ENCODE results near the gene DVL3.
A peak's percentile ranks its signal among the peaks of the same experiment; 100 is the strongest.
"Not testable (repeated sequence)": the region's sequence is repeated elsewhere in the genome, so short reads cannot be mapped to it uniquely, and the experiment has no call there.

The DVL3 gene

DNA sequence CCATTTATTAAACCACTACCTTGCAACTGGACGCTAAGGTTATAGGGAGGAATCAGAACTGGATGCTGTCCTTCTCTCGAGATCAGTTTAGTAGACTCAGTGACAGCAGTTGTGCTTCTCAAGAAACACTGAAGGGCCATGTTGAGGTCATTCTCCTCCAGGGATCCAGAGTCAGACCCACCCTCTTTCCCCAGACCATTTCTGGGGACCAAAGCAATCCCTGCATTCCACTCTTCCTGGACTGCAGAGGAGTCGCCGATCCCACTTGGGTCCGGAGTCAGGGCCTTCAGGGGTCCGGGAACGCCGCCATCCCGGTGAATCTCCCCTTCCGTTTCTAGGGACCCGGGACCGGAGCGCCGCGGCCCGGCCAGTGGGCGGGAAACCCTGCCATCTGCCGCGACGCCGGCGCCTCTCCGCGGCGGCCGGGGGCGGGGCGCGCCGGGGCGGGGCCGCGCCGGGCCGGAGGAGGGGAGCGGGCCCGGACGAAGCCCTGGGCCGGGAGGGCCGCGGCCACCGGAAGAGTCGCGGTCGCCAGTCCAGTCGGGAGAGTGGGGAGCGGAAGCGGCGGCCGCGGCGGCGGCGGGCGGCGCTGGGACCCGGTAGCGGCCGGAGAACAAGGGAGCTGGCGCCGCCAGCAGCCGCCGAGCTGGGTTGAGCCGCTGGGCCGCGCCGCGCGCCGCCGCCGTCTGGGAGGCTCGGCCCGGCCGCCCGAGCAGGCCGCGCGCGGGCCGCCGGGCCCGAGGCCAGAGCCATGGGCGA, at the start of gene DVL3:
Gene DVL3, plus strand, starts transcription at position 493 of the 759 bp plus-strand sequence. Its CDS starts 259 bp downstream, at position 752.
- no peak for FAIRE-seq
- DNase-seq (ENCODE audit: insufficient read length, low spot score): peak; percentile 71

DNA sequence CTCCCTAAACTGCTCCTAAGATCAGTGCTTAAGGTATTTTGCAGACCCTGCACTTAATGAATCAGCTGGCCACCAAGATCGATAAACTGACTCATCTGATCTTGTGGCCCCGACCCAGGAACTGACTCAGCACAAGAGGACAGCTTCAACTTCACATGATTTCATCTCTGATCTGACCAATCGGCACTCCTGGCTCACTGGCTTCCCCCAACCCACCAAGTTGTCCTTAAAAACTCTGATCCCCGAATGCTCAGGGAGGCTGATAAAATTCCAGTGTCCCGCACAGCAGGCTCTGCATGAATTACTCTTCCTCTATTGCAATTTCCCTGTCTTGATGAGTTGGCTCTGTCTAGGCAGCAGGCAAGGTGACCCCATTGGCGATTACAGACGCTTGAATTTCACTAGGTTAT, 44.9 kb upstream of the DVL3 start:
- DNase-seq (ENCODE audit: insufficient read length, low spot score): no peak

DNA sequence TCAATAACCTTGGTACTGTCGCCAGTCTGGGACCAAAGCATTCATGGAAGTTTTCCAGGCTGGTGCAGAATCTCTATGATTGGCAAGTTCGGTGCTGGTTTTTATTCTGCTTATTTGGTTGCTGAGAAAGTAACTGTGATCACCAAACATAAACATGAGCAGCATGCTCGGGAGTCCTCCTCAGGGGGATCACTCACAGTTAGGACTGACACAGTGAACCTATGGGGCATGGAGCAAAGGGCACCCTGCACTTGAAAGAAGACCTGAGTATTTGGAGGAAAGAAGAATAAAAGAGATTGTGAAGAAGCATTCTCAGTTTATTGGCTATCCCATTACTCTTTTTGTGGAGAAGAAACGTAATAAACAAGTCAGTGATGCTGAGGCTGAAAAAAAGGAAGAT, 39.2 kb upstream of the DVL3 start:
- FAIRE-seq: no peak
- DNase-seq (ENCODE audit: insufficient read length, low spot score): no peak

More for the DNA sequence above, 44.9 kb upstream of the DVL3 start:
- FAIRE-seq: no peak

DNA sequence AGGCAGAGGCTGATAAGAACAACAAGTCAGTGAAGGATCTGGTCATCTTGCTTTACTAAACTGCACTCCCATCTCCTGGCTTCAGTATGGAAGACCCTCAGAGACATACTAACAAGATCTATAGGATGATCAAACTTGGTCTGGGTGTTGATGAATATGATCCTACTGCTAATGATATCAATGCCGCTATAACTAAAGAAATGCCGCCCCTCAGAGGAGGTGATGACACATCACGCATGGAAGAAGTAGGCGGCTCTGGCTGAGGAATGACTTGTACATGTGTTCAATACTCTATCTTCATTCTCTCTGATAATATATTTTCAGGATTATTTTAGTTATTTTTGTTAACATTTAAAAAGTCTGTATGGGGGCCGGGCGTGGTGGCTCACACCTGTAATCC, 37.5 kb upstream of the DVL3 start:
- no peak for FAIRE-seq
- no peak for DNase-seq (ENCODE audit: insufficient read length, low spot score)

DNA sequence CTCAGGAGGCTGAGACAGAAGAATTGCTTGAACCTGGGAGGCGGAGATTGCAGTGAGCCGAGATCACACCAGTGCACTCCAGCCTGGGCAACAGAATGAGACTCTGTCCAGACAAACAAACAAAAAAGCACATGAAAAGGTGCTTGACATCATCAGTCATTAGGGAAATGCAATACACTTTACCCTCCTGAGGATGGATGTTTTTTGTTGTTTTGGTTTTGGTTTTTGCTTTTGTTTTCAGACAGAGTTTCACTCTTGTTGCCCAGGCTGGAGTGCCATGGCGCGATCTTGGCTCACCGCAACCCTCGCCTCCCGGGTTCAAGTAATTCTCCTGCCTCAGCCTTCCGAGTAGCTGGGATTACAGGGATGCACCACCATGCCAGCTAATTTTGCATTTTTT, 34.1 kb upstream of the DVL3 start:
- DNase-seq (ENCODE audit: insufficient read length, low spot score); FAIRE-seq: not testable (repeated sequence)

- DNase-seq (ENCODE audit: insufficient read length, low spot score) (no peak), FAIRE-seq (no peak)
Measured at GRCh38 chr3:184126006-184126405, 29.2 kb upstream of the DVL3 start.

DNA sequence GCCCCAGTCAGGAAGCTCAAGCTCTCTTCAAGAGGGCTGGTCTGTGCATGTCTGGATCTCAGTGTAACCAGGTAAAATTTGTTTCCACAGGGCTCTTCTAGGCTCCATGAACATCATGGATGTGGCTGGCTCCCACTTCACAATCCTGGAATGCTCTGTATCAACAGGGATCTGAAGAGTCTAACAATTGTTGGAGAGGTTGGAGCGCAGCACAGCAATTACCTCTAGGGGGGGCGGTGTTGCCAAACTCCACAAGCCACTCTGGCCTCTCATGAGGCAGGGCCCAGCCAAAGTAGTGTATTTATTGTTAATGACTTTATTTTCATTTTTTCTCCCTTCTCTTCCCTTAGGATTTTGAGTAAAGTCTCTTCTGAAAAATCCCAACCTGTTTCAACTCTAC, 26.2 kb upstream of the DVL3 start:
- DNase-seq (ENCODE audit: insufficient read length, low spot score) (peak; percentile 37), FAIRE-seq (no peak)

DNA sequence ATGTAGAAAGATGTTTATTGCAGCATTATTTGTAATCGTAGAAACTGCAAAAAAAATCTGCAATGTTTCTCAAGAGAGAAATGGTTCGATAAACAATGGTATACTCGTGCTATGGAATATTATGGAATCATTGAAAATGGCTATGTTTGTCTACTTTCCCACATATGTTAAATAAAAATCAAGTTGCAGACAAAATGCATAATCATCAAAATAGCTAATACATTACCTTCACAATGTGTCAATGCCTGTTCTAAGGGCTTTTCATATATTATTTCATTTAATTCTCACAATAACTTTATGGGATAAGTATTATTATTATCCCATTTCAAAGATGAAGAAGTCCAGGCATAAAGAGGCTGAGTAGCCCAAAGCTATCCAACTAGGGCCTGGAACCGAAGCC, 22.2 kb upstream of the DVL3 start:
- FAIRE-seq (no peak), DNase-seq (ENCODE audit: insufficient read length, low spot score) (no peak)

DNA sequence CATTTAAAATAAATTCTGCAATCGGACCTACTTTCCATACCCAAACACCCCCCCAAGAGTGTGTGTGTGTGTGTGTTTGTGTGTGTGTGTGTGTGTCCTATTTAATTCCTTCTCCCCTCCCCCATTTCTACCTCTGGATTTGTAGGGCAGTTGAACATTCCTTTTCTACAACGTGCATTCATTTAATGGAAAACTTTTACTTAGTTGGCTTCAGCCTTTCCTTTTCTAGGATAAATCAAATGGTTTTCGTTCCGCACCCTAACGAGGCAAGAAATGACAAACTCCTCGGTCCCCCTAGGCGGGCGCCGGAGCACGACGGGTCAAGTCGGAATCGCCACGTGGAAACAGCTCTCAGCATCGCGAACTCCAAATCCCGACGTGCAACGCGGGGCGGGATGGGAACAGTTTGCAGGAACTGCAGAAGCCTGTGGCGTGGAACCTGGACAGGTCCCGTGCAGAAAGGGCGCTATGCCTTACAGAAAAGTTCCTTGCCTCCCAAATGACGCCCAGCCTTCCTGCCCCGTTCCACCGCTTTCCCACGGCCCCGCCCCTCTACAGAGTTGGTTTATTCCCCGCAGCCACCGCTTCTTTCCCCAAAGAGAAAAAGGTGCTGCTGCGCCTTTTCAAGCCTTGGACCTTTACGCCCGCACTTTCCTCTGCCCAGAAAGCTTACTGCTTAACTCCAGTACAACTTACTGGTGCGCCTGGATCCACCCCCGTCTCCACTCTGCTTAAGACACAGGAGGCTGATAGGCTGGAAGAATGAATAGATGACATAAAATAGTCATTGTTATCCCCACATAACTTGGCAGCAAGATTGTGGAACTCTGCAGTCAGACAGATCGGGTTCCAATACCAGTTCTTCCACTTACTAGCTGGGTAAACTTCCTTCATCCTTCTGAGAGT, 21.1 kb upstream of the DVL3 start:
- FAIRE-seq: no peak
- DNase-seq (ENCODE audit: insufficient read length, low spot score): peak; percentile 80

GRCh38 chr3:184134746-184135148, 20.4 kb upstream of the DVL3 start:
- FAIRE-seq (no peak), DNase-seq (ENCODE audit: insufficient read length, low spot score) (no peak)

DNA sequence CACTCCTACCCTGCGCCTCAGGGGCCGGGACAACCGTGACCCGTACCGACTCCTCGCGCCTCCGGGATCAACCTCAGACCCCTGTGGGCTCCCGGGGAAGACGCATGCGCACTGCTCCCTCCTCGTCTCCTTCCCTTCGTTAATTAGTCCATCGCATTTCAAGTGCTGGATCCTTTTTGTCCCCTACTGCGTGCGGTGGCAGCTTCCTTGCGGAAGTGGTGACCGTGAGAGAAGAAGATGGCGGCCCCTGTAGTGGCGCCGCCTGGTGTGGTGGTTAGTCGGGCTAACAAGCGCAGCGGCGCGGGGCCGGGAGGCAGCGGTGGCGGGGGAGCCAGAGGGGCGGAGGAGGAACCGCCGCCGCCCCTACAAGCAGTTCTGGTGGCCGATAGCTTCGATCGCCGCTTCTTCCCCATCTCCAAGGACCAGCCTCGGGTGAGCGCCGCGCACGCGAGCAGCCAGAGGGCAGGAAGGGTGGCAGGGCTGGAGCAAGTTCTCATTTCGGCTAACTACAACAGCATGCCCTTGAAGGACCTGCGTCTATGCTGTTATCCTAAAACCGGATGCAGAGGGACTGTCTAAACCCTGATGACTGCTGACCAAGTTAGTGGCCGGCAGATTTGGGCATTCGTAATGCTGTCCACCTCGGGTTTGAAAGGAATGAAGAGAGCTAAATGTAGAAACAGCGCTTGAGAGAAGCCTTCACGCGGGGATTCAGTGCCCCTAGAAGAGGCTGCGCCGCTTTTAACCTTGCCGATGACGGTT, 19.8 kb upstream of the DVL3 start, which contains the start of gene EIF2B5:
Gene EIF2B5, plus strand, starts transcription at position 210 of the 762 bp plus-strand sequence. Its CDS starts 28 bp downstream, at position 238.
- peak; percentile 77 for FAIRE-seq
- DNase-seq (ENCODE audit: insufficient read length, low spot score): peak; percentile 92

DNA sequence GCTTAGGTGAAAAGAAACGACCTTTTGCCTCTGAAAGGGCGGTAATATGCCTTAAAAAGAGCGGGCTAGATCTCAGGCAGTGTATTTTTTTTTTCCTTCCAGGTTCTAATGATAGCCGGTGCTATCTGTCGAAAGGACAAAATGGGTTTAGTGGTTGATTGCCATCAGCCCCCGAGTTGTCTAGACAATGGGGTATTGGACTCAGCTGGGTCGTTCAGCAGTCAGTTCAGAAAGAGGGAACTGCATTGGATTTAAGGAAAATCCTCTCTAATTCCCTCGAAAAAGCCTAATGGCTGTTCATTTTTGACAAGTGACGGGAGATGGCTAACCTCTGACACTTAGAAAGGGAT, 19.3 kb upstream of the DVL3 start:
- no peak for DNase-seq (ENCODE audit: insufficient read length, low spot score)
- no peak for FAIRE-seq

DNA sequence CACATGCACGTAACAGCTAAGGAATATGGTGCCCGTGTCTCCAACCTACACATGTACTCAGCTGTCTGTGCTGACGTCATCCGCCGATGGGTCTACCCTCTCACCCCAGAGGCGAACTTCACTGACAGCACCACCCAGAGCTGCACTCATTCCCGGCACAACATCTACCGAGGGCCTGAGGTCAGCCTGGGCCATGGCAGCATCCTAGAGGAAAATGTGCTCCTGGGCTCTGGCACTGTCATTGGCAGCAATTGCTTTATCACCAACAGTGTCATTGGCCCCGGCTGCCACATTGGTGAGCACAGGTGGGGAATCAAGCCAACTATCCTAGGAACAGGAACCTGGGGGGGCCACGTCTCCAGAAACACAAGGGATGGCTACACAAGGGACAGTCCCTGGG, 14.7 kb upstream of the DVL3 start:
- DNase-seq (ENCODE audit: insufficient read length, low spot score): no peak
- FAIRE-seq: no peak

DNA sequence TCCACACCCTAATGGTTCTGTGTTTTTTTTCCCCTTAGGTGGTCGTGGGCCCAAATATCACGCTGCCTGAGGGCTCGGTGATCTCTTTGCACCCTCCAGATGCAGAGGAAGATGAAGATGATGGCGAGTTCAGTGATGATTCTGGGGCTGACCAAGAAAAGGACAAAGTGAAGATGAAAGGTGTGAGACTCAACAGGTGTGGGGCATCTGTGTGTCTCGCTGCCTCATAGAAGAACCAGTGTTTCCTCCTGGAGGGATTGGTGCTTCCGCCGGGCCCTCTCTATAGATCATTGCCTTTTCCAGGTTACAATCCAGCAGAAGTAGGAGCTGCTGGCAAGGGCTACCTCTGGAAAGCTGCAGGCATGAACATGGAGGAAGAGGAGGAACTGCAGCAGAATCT, 13.0 kb upstream of the DVL3 start:
- FAIRE-seq: no peak
- no peak for DNase-seq (ENCODE audit: insufficient read length, low spot score)

DNA sequence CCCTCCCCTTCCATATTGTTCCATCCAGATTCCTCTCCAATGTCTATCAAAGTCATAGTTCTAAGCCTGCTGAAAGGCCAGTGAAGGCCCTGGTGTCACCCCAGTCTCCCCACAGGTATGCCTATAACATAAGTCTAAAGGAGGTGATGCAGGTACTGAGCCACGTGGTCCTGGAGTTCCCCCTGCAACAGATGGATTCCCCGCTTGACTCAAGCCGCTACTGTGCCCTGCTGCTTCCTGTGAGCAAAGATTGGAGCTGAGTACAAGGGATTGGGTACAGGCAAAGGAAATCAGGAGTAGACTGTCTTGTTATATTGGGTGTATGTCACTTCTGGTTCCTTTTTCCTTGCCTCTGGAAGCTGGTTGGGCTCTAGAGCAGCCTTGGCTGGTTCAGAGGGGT, 11.8 kb upstream of the DVL3 start:
- FAIRE-seq (no peak), DNase-seq (ENCODE audit: insufficient read length, low spot score) (no peak)

DNA sequence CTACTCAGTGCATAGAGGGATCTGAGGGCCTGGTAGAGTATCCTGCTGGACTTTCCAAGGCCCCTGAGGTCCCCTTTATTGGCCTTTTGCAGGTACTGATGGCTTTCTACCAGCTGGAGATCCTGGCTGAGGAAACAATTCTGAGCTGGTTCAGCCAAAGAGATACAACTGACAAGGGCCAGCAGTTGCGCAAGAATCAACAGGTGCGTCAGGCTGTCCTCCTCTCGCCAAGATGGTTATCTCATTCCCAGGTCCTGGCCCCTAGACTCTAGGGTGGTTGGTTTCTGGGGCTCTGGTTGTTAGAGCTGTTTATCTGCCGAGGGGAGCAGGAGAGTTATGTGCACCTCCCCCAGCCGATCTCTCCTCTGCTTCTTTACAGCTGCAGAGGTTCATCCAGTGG, 10.7 kb upstream of the DVL3 start:
- DNase-seq (ENCODE audit: insufficient read length, low spot score) (no peak), FAIRE-seq (no peak)

- DNase-seq (ENCODE audit: insufficient read length, low spot score) (no peak), FAIRE-seq (no peak)
Measured at GRCh38 chr3:184145111-184145524, 10.1 kb upstream of the DVL3 start.

- no peak for DNase-seq (ENCODE audit: insufficient read length, low spot score)
- FAIRE-seq: no peak
Measured at GRCh38 chr3:184145751-184146270, 9.4 kb upstream of the DVL3 start.

GRCh38 chr3:184148076-184148475, 7.1 kb upstream of the DVL3 start:
- DNase-seq (ENCODE audit: insufficient read length, low spot score) (no peak), FAIRE-seq (no peak)

- no peak for DNase-seq (ENCODE audit: insufficient read length, low spot score)
- FAIRE-seq: no peak
Measured at GRCh38 chr3:184149123-184149522, 6.1 kb upstream of the DVL3 start.

- not testable (repeated sequence) for DNase-seq (ENCODE audit: insufficient read length, low spot score); FAIRE-seq
Measured at GRCh38 chr3:184149770-184150169, 5.4 kb upstream of the DVL3 start.

Data from HTR-8/SVneo (cell line).